T-helper 2 cell treated with Interferon-gamma antibody and Interleukin-4, amounts not matched to agents 5 μg/mL and 100 μg/mL, for 36 hours (primary cell): ENCODE data around the gene PEPD.

Experiments
- DNase-seq: peaks from one replicate; pipeline ENCODE4 v3.0.0; 2021; ENCODE audit warnings: low spot score
- H3K27ac Mint-ChIP-seq: one replicate; pipeline ENCODE4 v1.8.0; 2021; ENCODE audit warnings: mild to moderate bottlenecking, mixed read lengths
- H3K27me3 Mint-ChIP-seq: one replicate; pipeline ENCODE4 v1.8.0; 2021; ENCODE audit warnings: low read depth, mixed read lengths
- H3K36me3 Mint-ChIP-seq: one replicate; pipeline ENCODE4 v1.8.0; 2021; ENCODE audit warnings: low read depth, mixed read lengths
- H3K4me1 Mint-ChIP-seq: one replicate; pipeline ENCODE4 v1.8.0; 2021; ENCODE audit warnings: low read depth, mixed read lengths
- H3K4me3 Mint-ChIP-seq: one replicate; pipeline ENCODE4 v1.8.0; 2022; ENCODE audit warnings: mild to moderate bottlenecking, moderate library complexity, mixed read lengths
- H3K9me3 Mint-ChIP-seq: one replicate; pipeline ENCODE4 v1.8.0; 2021; ENCODE audit warnings: mixed read lengths

The PEPD gene

GRCh38 chr19:33512021-33512420, 9.6 kb downstream of the PEPD start:
- no peak for DNase-seq
- Mint-ChIP-seq H3K4me3 (no peak overlapping the region), H3K9me3 (no peaks in the 10 kb centered on the region), H3K4me1 (no peaks in the 10 kb centered on the region), H3K27ac (no peak overlapping the region), H3K27me3 (no peaks in the 10 kb centered on the region), H3K36me3 (no peaks in the 10 kb centered on the region)

GRCh38 chr19:33511346-33511745, 10.2 kb downstream of the PEPD start:
- Mint-ChIP-seq H3K27ac (no peak overlapping the region), H3K27me3 (no peaks in the 10 kb centered on the region), H3K4me1 (no peaks in the 10 kb centered on the region), H3K9me3 (no peaks in the 10 kb centered on the region), H3K36me3 (no peaks in the 10 kb centered on the region), H3K4me3 (no peak overlapping the region)
- no peak for DNase-seq

GRCh38 chr19:33510462-33511194, 11.0 kb downstream of the PEPD start:
- no peaks in the 10 kb centered on the region for H3K36me3 Mint-ChIP-seq
- H3K4me3 Mint-ChIP-seq = no peak overlapping the region
- no peak overlapping the region for H3K27ac Mint-ChIP-seq

GRCh38 chr19:33509774-33510173, 11.8 kb downstream of the PEPD start:
- DNase-seq = no peak
- H3K4me1 Mint-ChIP-seq = no peaks in the 10 kb centered on the region
- H3K36me3 Mint-ChIP-seq = no peaks in the 10 kb centered on the region
- H3K27ac Mint-ChIP-seq = no peak overlapping the region
- no peak overlapping the region for H3K4me3 Mint-ChIP-seq
- H3K27me3 Mint-ChIP-seq = no peaks in the 10 kb centered on the region
- H3K9me3 Mint-ChIP-seq = no peaks in the 10 kb centered on the region

More at GRCh38 chr19:33510462-33511194, 11.0 kb downstream of the PEPD start:
- H3K4me1 Mint-ChIP-seq = no peaks in the 10 kb centered on the region
- no peaks in the 10 kb centered on the region for H3K9me3 Mint-ChIP-seq
- no peaks in the 10 kb centered on the region for H3K27me3 Mint-ChIP-seq
- no peak for DNase-seq

- Mint-ChIP-seq H3K27me3 (no peaks in the 10 kb centered on the region), H3K36me3 (no peaks in the 10 kb centered on the region), H3K4me3 (no peak overlapping the region), H3K27ac (no peak overlapping the region), H3K4me1 (no peaks in the 10 kb centered on the region), H3K9me3 (no peaks in the 10 kb centered on the region)
- no peak for DNase-seq
Measured at GRCh38 chr19:33508941-33509614, 12.5 kb downstream of the PEPD start.

- DNase-seq = no peak
- H3K27ac Mint-ChIP-seq = no peak overlapping the region
- H3K4me3 Mint-ChIP-seq = no peak overlapping the region
- no peaks in the 10 kb centered on the region for H3K27me3 Mint-ChIP-seq
- H3K9me3 Mint-ChIP-seq = no peaks in the 10 kb centered on the region
- H3K4me1 Mint-ChIP-seq = no peaks in the 10 kb centered on the region
- H3K36me3 Mint-ChIP-seq = no peaks in the 10 kb centered on the region
Measured at GRCh38 chr19:33508431-33508830, 13.2 kb downstream of the PEPD start.

- no peak for DNase-seq
- H3K4me3 Mint-ChIP-seq = no peak overlapping the region
- H3K27ac Mint-ChIP-seq = no peak overlapping the region
- H3K27me3 Mint-ChIP-seq = no peaks in the 10 kb centered on the region
- H3K36me3 Mint-ChIP-seq = no peaks in the 10 kb centered on the region
- H3K9me3 Mint-ChIP-seq = no peaks in the 10 kb centered on the region
- H3K4me1 Mint-ChIP-seq = no peaks in the 10 kb centered on the region
Measured at GRCh38 chr19:33508009-33508408, 13.6 kb downstream of the PEPD start.

GRCh38 chr19:33507021-33507956, 14.3 kb downstream of the PEPD start:
- DNase-seq = no peak
- Mint-ChIP-seq H3K27ac (no peak overlapping the region), H3K4me3 (no peak overlapping the region), H3K4me1 (no peaks in the 10 kb centered on the region), H3K9me3 (no peaks in the 10 kb centered on the region), H3K36me3 (no peaks in the 10 kb centered on the region), H3K27me3 (no peaks in the 10 kb centered on the region)

GRCh38 chr19:33506498-33506897, 15.1 kb downstream of the PEPD start:
- Mint-ChIP-seq H3K27me3 (no peaks in the 10 kb centered on the region), H3K36me3 (no peaks in the 10 kb centered on the region), H3K27ac (no peak overlapping the region), H3K4me1 (no peaks in the 10 kb centered on the region), H3K4me3 (no peak overlapping the region), H3K9me3 (no peaks in the 10 kb centered on the region)
- DNase-seq = no peak

- H3K4me3 Mint-ChIP-seq = no peak overlapping the region
- no peaks in the 10 kb centered on the region for H3K36me3 Mint-ChIP-seq
- no peaks in the 10 kb centered on the region for H3K27me3 Mint-ChIP-seq
- no peaks in the 10 kb centered on the region for H3K9me3 Mint-ChIP-seq
- no peak for DNase-seq
- H3K27ac Mint-ChIP-seq = no peak overlapping the region
- no peaks in the 10 kb centered on the region for H3K4me1 Mint-ChIP-seq
Measured at GRCh38 chr19:33505823-33506222, 15.8 kb downstream of the PEPD start.

GRCh38 chr19:33505148-33505547, 16.4 kb downstream of the PEPD start:
- Mint-ChIP-seq H3K4me3 (no peak overlapping the region), H3K27ac (no peak overlapping the region), H3K36me3 (no peaks in the 10 kb centered on the region), H3K27me3 (no peaks in the 10 kb centered on the region), H3K9me3 (no peaks in the 10 kb centered on the region), H3K4me1 (no peaks in the 10 kb centered on the region)
- DNase-seq = no peak

GRCh38 chr19:33504058-33504444, 17.5 kb downstream of the PEPD start:
- Mint-ChIP-seq H3K4me1 (no peaks in the 10 kb centered on the region), H3K9me3 (no peaks in the 10 kb centered on the region), H3K4me3 (no peak overlapping the region), H3K36me3 (no peaks in the 10 kb centered on the region), H3K27me3 (no peaks in the 10 kb centered on the region), H3K27ac (no peak overlapping the region)
- DNase-seq = no peak

GRCh38 chr19:33503433-33504057, 18.0 kb downstream of the PEPD start:
- DNase-seq = no peak
- H3K9me3 Mint-ChIP-seq = no peaks in the 10 kb centered on the region
- H3K4me1 Mint-ChIP-seq = no peaks in the 10 kb centered on the region
- H3K4me3 Mint-ChIP-seq = no peak overlapping the region
- H3K27ac Mint-ChIP-seq = no peak overlapping the region
- no peaks in the 10 kb centered on the region for H3K36me3 Mint-ChIP-seq
- no peaks in the 10 kb centered on the region for H3K27me3 Mint-ChIP-seq

GRCh38 chr19:33503030-33503429, 18.6 kb downstream of the PEPD start:
- Mint-ChIP-seq H3K4me3 (no peak overlapping the region), H3K27ac (no peak overlapping the region), H3K9me3 (no peaks in the 10 kb centered on the region), H3K4me1 (no peaks in the 10 kb centered on the region), H3K36me3 (no peaks in the 10 kb centered on the region), H3K27me3 (no peaks in the 10 kb centered on the region)
- no peak for DNase-seq
